Endodermal cell (in vitro differentiated cells): Measurements from ENCODE around the gene WDR35. TPM values are rescaled to one million over a fixed set of nuclear protein-coding genes. Genes with fewer than 3 reads are reported as not detected.

Experiments
- DNase-seq: peaks from one replicate; pipeline ENCODE4 v3.0.0-alpha.2; 2017
- H3K27ac ChIP-seq: 2 replicates; pipeline ENCODE4 v1.5.1; 2013; ENCODE audit warnings: mild to moderate bottlenecking, low read depth, low read length, moderate library complexity
- H3K27me3 ChIP-seq: 2 replicates; pipeline ENCODE4 v1.6.1; 2013; ENCODE audit warnings: mild to moderate bottlenecking, low read length, moderate library complexity; ENCODE audit not compliant: insufficient read depth, control insufficient read depth, poor library complexity, severe bottlenecking
- H3K36me3 ChIP-seq: 2 replicates; pipeline ENCODE4 v1.7.0; 2013; ENCODE audit warnings: mild to moderate bottlenecking, low read length, moderate library complexity; ENCODE audit not compliant: control insufficient read depth, insufficient read depth
- H3K4me1 ChIP-seq: one replicate; pipeline ENCODE4 v1.7.0; 2013; ENCODE audit warnings: low read length; ENCODE audit not compliant: control insufficient read depth, insufficient read depth
- H3K4me3 ChIP-seq: 2 replicates; pipeline ENCODE4 v1.5.1; 2013; ENCODE audit warnings: mild to moderate bottlenecking, low read length, moderate library complexity
- H3K9ac ChIP-seq: 2 replicates; pipeline ENCODE4 v1.6.1; 2013; ENCODE audit warnings: mild to moderate bottlenecking, low read length, moderate library complexity; ENCODE audit not compliant: poor library complexity, severe bottlenecking; ENCODE audit errors: extremely low read depth
- H3K9me3 ChIP-seq: 2 replicates; pipeline ENCODE4 v1.6.1; 2013; ENCODE audit warnings: mild to moderate bottlenecking, low read length, moderate library complexity; ENCODE audit not compliant: control insufficient read depth
- H3K27ac Mint-ChIP-seq: 2 replicates; pipeline ENCODE4 v1.8.0; 2020; ENCODE audit warnings: mixed read lengths
- H3K27me3 Mint-ChIP-seq: 2 replicates; pipeline ENCODE4 v1.8.0; 2021; ENCODE audit warnings: mild to moderate bottlenecking, mixed read lengths; ENCODE audit not compliant: insufficient read depth
- H3K36me3 Mint-ChIP-seq: 2 replicates; pipeline ENCODE4 v1.8.0; 2020; ENCODE audit warnings: low read depth, mixed read lengths
- H3K4me1 Mint-ChIP-seq: 2 replicates; pipeline ENCODE4 v1.8.0; 2020; ENCODE audit warnings: mixed read lengths
- H3K4me3 Mint-ChIP-seq: 2 replicates; pipeline ENCODE4 v1.8.0; 2020; ENCODE audit warnings: mild to moderate bottlenecking, moderate library complexity, mixed read lengths
- H3K9me3 Mint-ChIP-seq: 2 replicates; pipeline ENCODE4 v1.8.0; 2020; ENCODE audit warnings: mild to moderate bottlenecking, mixed read lengths
- WGBS, 2 experiments: methylation state at CpG; one replicate each; pipeline versions ENCODE4 v1.1.5 to v1.1.7; 2013; ENCODE audit warnings: missing lambda C conversion rate in 2 of 2, mixed read lengths in 1 of 2; ENCODE audit not compliant: insufficient coverage in 1 of 2, insufficient read length in 1 of 2; 5-methylcytosine and 5-hydroxymethylcytosine counted together
- total RNA-seq, 2 donors: library from RNA; stranded (reverse); fragmentation: NEBNext Ultra II Directional in 1 of 2; extraction: Animal tissue kit (Norgen Biotek cat#: 25700) in 1 of 2; gene quantifications; 2 replicates in 1 of 2; 3 replicates in 1 of 2; pipeline ENCODE4 v1.2.1, GENCODE V29; 2021
- TF ChIP-seq, protein P1 (sequence below): fragments of 200-600 bp; sonication (generic); conservative IDR thresholded peaks from 2 replicates; pipeline ENCODE4 v1.5.0; 2021; ENCODE audit warnings: antibody characterized with exemption, mild to moderate bottlenecking

WDR35 gene
- total RNA-seq, 2 donors from 2014 or later: 11.3 to 13.5 TPM

DNA sequence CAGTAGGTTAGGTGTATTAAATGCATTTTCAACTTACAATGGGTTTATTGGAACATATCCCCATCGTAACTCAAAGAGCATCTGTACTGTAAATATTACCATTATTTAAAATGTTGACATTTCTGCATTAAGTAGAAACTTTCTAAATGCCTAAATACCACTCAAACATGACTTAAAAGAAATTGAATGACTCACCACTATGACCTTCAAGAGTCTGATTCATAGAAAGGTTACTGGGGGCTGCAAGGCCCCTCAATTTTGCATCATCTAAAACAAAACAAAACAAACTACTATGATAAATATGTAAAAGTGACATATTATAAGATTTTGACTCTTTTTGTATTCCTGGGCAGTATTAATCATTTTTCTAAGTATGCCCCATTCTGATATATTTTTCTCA, 7.6 kb downstream of the WDR35 start:
- Histone ChIP-seq H3K27ac (no peak overlapping the region), H3K27me3 (no peaks in the 10 kb centered on the region), H3K4me3 (no peak overlapping the region), H3K4me1 (no peaks in the 10 kb centered on the region), H3K9me3 (no peaks in the 10 kb centered on the region), H3K9ac (no peak overlapping the region), H3K36me3 (peaks cover 21% of the 10 kb centered on the region)
- Mint-ChIP-seq H3K27me3 (no peaks in the 10 kb centered on the region), H3K9me3 (no peaks in the 10 kb centered on the region), H3K36me3 (peaks cover 20% of the 10 kb centered on the region), H3K4me1 (no peaks in the 10 kb centered on the region), H3K4me3 (no peak overlapping the region), H3K27ac (no peak overlapping the region)
- 100% methylated on average over 1 of the region's 1 CpG; no CpG with 5 or more reads in 1 of the 2 experiments for WGBS, 2 experiments
- TF ChIP-seq, protein P1, sequence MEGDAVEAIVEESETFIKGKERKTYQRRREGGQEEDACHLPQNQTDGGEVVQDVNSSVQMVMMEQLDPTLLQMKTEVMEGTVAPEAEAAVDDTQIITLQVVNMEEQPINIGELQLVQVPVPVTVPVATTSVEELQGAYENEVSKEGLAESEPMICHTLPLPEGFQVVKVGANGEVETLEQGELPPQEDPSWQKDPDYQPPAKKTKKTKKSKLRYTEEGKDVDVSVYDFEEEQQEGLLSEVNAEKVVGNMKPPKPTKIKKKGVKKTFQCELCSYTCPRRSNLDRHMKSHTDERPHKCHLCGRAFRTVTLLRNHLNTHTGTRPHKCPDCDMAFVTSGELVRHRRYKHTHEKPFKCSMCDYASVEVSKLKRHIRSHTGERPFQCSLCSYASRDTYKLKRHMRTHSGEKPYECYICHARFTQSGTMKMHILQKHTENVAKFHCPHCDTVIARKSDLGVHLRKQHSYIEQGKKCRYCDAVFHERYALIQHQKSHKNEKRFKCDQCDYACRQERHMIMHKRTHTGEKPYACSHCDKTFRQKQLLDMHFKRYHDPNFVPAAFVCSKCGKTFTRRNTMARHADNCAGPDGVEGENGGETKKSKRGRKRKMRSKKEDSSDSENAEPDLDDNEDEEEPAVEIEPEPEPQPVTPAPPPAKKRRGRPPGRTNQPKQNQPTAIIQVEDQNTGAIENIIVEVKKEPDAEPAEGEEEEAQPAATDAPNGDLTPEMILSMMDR: no peak
- DNase-seq: no peak

DNA sequence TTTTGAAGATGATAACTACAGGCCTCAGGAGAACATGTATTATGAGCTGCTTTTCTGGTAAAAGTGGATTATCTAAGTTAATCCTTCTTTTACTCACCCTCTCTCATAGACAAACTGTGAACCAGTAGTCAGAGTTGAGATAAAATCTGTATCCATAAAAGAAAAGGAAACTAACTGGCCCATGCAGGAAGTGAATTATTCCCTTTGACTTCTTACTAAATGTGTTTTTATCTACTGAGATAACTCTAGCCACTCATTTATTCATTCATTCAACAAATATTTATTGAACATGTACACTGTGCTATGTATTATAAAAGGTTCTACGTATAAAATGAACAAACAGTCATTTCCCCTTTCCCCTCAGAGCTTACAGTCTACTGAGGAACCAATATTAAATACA, 10.0 kb downstream of the WDR35 start:
- H3K4me3 Mint-ChIP-seq: no peak overlapping the region
- H3K27ac ChIP-seq: no peak overlapping the region

DNA sequence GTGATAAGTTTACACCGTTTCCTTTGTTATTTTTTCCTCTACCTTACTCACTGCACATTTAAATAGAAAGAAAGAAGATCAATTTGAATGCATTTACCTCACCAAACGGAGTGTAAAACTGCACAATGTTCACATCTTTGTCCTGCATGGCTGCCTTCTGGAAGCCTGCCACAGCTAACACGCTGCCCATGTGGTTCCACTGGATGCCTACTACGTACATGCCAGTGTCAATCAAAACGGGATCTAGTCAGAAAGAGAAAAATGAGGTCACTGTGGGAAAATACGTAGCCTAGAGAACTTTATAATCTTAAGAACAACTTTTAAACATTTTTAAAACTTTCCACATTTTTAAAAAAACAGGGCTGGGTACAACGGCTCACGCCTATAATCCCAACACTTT, 16.4 kb downstream of the WDR35 start:
- TF ChIP-seq, protein P1: no peak
- Histone ChIP-seq H3K27me3 (no peaks in the 10 kb centered on the region), H3K9me3 (no peaks in the 10 kb centered on the region), H3K27ac (no peak overlapping the region), H3K4me3 (no peak overlapping the region), H3K4me1 (no peaks in the 10 kb centered on the region), H3K9ac (no peak overlapping the region), H3K36me3 (peaks cover 28% of the 10 kb centered on the region)
- Mint-ChIP-seq H3K27me3 (no peaks in the 10 kb centered on the region), H3K4me3 (no peak overlapping the region), H3K27ac (no peak overlapping the region), H3K36me3 (peaks cover 34% of the 10 kb centered on the region), H3K9me3 (no peaks in the 10 kb centered on the region), H3K4me1 (peaks cover 8% of the 10 kb centered on the region)
- WGBS, 2 experiments: 91 to 96% methylated on average over 4 to 8 of the region's 8 CpGs
- DNase-seq: no peak

More for the DNA sequence above, 10.0 kb downstream of the WDR35 start:
- Histone ChIP-seq H3K27me3 (no peaks in the 10 kb centered on the region), H3K9me3 (no peaks in the 10 kb centered on the region), H3K9ac (no peak overlapping the region), H3K4me1 (no peaks in the 10 kb centered on the region), H3K4me3 (no peak overlapping the region), H3K36me3 (peaks cover 28% of the 10 kb centered on the region)
- Mint-ChIP-seq H3K9me3 (no peaks in the 10 kb centered on the region), H3K27ac (no peak overlapping the region), H3K36me3 (peaks cover 15% of the 10 kb centered on the region), H3K4me1 (no peaks in the 10 kb centered on the region), H3K27me3 (no peaks in the 10 kb centered on the region)
- DNase-seq: no peak
- TF ChIP-seq, protein P1: no peak
- WGBS, 2 experiments: 86% methylated on average over 1 of the region's 1 CpG; no CpG with 5 or more reads in 1 of the 2 experiments
